Posterior cingulate gyrus (tissue), 11 donors: ENCODE measurements around the gene GBP2.

Experiments used
- DNase-seq, 10 donors: peaks; one replicate each; pipeline versions ENCODE4 v3.0.0 to v3.0.0-alpha.2; 2020 to 2021; ENCODE audit warnings: mixed read lengths in 3 of 10
- intact Hi-C: fragments of 100-400 bp; cut with DNase I; formaldehyde crosslinking; loops from one replicate; pipeline ENCODE4 v1.15.1; 2023

Gene GBP2, protein sequence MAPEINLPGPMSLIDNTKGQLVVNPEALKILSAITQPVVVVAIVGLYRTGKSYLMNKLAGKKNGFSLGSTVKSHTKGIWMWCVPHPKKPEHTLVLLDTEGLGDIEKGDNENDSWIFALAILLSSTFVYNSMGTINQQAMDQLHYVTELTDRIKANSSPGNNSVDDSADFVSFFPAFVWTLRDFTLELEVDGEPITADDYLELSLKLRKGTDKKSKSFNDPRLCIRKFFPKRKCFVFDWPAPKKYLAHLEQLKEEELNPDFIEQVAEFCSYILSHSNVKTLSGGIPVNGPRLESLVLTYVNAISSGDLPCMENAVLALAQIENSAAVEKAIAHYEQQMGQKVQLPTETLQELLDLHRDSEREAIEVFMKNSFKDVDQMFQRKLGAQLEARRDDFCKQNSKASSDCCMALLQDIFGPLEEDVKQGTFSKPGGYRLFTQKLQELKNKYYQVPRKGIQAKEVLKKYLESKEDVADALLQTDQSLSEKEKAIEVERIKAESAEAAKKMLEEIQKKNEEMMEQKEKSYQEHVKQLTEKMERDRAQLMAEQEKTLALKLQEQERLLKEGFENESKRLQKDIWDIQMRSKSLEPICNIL

DNA sequence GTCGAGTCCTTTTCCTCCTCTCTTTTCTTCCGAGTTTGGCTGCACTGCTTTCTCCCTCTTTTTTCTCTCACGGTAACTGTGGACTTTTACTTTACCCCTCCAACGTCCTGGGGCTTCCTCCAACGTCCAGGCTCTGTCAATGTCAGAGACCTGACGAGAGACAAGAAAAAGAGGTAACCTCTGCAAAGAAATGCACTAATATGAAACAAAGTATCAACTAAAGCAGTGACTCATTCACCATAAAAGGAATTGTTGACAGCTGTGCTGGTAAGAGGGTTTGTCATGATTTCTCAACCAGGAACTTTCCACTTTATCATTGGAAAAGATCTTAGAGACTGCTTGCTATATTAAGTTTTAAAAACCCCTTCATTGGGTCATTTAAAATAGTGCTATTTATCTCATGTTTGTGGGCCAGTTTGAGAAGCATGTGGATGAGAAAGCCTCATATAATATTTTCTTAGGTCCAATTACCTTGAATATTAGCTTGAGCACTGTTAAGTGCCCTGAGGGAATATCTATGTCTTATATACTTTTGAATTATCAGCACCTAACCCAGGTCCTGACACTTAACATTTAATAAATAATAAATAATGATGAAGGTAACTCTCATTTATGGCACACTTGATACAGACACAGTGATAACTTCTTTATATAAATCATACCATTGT, at the start of gene GBP2:
Gene GBP2 (minus strand): TSS at position 202 of the 668 bp plus-strand sequence. CDS start 4,148 bp downstream, outside the sequence.
- intact Hi-C loops, result no loop called here
- no peak for DNase-seq

DNA sequence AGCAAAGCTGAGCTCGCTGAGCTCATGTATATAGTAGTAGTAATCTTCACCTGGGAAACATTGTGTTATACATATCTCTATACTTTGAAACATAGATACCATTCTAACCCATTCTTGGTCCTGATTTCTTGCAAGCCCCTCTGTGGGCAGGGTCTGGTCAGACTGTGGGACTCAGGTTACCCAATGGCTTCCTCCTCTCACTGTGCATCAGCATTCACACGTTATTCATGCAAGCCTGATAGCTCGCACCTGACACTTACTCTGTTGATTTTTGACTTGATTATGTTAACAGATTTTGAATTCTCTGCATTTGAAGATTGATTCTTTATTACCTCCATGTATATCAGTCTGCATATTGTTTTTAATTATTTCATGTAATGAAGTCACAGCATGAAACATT, 48.6 kb upstream of the GBP2 start:
- DNase-seq, result no peak
- intact Hi-C loops, result no loop called here

DNA sequence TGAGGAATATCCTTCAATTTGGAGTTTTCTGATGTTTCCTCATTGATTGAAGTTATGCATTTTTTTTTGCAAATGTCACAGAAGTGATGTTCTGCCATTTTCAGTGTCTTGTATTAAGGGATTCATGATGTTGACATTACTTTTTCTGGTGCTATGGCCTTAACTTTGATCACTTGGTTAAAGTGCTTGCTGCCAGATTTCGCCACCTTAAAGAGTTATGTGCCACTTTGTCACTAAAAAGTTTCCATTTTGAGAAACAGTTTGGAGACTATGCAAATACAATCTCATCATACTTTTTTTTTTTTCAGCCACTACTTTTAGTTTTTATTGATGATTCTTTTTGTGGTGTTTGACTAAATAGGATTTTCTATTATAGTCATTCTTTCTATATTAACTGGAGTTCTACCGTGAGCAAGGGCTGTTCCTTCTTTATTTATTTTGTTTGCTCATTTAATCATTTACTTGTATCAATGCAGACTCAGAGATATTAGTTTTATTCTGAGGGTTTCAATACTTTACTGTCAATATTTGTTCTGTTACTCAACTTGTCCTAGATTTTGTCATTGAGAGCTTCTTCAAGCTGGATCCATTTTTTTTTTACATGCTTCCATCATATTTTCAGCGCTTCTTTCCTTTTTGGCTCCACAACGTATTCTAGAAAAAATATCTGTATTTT, 46.7 kb upstream of the GBP2 start:
- no peak for DNase-seq
- intact Hi-C loops, result no loop called here

DNA sequence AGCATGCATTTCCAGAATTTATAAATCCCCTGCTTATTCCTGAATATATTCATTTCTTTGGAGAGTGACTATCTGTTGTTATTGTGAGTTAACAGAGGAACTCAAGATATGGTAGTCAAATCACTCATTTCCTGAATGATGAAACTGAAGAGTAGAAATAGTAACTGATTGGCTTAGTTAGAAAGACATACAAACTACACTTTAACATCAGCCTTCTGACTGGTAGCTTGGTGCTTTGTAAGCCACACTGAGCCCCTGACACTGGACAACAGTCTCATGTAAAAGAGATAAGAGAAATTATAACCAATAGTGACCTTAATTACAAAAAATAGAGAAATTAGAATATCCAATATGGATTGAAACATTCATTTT, 45.1 kb upstream of the GBP2 start:
- DNase-seq, result no peak

DNA sequence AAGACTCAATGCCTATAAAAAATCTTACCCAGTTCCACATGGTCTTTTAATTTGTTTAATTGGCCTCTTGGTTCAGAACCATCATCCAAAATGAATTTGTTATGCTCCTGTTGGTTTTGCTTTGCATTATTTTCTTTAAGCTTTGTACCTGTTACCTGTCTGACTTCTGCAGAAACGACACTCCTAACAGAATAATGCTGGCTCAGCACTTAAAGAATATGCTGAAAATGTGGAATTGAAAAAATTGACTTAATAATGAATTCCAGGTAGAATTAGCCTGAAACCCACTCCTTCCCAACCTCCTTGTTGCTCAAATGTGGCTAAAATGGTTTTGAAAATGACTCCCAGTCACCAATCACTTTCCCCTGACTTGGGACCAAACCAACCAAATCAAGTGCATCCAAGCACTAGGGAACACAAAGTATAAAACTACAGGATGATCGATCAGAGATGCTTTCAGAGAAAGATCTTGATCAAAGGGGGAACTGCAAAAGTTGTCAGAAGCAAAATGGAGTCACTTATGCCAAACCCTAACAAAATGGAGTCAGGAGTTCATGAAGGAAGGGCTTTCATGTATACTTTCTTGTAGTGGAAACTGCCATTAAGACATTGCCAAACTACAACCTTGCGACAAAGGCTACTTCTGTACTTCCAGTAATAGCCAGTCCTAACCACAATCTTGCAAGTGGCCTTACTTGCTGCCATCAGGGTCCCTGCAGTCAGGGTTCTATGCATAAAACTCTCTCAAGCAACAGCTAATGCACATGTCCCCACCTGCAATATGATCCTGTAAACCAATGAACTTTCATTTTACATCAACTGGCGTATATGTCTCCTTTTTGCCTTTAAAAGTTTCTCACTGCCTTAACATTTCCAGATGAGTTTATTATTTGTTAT, 44.5 kb upstream of the GBP2 start:
- no peak for DNase-seq
- intact Hi-C loops, result no loop called here

More for the DNA sequence above, 45.1 kb upstream of the GBP2 start:
- intact Hi-C loops, result no loop called here

DNA sequence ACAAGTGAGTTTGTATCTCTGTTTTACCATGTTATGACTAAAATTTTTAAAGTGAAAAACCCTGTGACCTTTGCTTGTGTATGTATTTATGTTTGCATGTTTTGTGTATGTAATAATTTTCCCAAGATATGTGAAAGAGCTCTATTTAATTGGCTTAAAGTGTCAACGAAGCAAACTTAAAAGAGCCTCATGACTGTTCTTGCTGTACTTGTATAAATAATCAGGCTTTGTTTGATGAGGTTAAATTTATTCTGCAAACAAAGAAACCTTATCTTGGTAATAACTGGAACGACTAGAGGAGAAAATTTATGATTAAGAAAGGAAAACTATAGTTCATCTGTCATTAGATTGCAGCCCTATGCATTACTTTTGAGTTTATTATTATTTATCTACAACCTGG, 43.3 kb upstream of the GBP2 start:
- intact Hi-C loops, result no loop called here

DNA sequence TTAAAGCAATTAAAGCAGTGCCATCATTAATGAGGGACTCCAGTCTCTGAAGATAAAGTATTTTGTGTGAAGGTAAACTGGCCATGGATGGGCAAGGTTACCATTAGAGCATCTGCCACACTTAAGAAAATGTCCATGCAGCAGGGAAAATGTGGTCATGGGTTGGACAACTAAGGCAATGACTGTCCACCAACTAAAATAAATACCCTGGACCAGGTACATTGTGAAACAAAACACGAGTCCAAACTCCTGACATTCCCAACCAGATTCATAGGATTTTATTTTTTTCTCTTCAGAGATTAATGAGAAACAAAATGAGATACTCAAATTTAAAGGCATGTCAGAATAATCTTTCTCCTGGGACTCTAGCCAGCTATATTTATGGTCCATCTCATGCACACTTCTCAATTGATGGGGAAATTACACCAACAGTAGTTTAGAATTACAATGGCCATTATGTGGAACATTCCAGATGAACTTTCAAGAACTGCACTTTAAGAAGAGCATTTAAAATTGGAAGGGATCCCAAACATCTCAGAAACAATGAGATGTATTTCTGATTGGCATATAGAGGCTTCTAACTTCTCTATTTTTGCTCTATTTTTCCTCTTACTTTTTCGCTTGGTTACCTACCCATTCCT, 41.8 kb upstream of the GBP2 start:
- DNase-seq, result no peak
- intact Hi-C loops, result no loop called here

More for the DNA sequence above, 43.3 kb upstream of the GBP2 start:
- DNase-seq, result no peak

DNA sequence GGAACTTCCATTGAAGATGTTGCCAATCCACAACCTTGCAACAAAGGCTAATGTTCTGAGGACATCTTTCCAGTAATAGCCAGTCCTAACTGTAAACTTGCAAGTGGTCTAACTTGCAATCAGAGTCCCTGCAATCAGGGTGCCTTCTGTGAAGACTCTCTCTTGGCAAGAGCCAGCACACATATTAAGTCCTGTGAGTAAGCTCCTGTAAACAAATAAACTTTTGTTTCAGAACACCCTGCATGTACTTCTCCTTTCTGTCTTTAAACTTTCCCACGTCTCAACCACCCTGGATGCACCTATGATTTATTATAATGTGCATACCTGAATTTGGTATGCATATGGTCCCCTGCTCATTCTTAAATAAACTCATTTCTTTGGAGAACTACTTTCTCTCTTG, 40.8 kb upstream of the GBP2 start:
- intact Hi-C loops, result no loop called here
- DNase-seq, result no peak

DNA sequence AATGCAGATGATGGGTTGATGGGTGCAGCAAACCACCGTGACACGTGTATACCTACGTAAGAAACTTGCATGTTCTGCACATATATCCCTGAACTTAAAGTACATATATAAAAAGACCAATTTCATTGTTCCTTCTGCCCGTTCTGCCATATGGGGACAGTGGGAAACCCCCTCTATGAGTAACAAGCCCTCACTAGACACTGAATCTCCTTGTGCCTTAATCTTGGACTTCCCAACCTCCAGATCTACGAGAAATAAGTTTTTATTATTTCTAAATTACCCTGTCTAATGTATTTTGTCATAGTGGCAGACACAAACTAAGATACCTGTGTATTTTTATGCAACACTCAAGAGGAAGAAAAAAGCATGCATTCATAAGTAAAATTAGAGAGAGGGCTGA, 39.9 kb upstream of the GBP2 start:
- DNase-seq, result no peak
- intact Hi-C loops, result no loop called here

DNA sequence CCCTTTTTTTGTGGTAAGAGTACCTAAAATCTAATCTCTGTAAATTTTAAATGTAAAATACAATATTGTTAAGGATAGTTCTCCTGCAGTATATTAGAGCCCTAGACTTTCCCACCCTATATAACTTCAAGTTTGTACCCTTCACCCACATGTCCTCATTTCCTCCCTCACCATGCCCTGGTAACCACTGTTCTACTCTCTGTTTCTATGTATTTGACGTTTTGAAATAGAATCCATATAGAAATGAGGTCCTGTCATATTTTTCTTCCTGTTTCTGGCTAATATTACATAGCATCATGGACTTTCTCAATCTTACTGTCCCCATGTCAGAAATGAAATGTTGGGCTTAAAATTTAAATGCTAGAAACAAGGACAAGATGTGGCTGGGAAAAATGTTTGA, 25.1 kb upstream of the GBP2 start:
- intact Hi-C loops, result no loop called here
- DNase-seq, result no peak

DNA sequence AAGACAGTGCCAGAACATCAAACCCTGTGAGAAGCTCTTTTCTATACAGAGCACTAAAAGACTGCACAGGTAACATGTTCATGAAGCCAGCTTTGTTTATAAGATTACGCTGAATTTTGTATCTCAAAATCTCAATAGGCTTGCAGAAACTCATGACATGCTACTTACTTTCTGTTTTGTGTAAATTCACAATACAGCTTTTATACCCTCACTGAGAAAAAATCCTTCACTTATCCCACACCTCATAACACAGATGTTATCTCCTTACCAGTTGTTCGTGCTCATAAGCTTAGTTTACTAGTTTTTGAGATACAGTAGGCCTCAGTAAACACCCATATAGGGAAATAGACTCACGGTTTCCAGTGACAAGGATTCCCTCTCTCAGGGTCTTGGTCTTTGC, 24.1 kb upstream of the GBP2 start:
- no peak for DNase-seq
- intact Hi-C loops, result no loop called here

DNA sequence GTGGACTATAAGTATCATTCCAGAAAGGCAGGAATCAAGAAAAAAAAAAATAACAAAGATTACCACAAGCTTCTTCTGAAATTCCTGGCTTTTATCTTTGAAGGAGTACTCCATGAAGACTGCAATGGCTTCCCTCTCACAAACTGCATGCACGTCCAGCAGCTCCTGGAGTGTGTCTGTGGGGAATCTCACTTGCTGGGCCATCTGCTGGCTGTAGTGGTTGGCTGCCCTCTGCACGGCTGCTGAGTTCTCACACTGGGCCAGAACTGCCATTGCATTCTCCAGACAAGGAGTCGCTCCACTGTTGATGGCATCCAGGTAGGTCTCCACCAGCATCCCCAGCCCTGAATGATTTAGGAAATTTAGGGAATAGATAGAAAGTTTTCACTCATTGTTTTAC, 23.3 kb upstream of the GBP2 start:
- peak in 6 of 10 donors; percentile 14 to 86 (median 48) for DNase-seq
- intact Hi-C loops, result no loop called here

DNA sequence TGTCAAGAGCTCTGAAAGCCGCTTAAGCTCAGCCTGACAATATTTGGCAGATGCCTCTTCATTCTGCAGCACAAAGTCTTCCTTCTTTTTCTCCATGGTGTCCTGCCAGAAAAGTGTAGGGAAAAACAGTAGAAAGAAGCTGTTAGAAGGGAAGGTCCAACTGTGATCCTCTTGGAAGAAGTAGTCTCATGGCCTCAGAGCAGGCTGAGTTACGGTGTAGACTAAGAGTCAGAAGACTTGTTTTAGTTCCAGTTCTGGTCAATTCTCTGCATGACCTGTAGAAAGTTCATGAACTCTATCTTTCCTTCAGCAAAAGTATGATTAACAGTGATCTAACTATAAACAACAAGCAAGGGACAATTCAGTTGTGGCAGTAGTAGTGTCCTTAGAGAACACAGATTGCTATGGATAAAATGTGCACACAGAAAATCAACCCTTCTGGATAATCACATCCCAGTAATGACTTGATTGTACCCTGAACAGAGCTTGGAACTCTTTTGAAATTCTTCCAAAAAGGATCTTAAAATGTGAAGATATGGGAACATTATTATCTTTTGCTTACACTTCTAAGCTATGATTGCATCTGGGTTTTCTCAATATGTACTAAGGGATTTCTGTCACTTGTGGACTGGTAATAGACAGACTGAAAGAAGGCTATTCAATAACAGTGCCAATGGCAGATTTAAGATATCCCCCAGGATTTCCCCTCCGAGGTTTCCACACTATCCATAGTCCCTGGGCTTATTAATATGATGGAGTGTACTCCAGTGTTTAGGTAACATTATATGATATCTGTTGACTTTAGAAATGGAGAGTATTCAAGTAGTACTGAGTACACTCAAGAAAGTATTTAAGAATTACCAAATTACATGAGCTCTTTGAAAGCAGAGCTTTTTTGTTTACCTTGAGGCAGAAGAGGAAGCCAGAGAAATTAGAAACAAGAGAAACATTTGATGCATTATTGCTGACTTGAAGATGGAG, 22.1 kb upstream of the GBP2 start:
- no peak for DNase-seq
- intact Hi-C loops, result no loop called here

DNA sequence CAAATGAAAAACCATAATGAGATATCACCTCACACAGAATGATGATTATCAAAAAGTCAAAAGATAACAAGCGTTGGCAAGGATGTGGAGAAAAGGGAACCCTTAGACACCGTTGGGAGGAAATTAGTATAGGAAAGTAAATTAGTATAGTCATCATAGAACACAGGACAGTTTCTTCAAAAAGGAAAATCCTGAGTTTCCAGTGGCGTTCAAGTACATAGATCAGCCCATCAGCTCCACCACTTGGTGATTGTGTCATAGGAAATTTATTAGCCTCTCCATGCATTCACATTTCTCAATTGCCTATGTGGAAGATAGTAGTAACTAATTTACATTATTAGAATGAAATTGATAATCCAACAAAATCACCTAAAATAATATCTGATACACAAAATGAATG, 20.8 kb upstream of the GBP2 start:
- intact Hi-C loops, result no loop called here
- DNase-seq, result no peak

DNA sequence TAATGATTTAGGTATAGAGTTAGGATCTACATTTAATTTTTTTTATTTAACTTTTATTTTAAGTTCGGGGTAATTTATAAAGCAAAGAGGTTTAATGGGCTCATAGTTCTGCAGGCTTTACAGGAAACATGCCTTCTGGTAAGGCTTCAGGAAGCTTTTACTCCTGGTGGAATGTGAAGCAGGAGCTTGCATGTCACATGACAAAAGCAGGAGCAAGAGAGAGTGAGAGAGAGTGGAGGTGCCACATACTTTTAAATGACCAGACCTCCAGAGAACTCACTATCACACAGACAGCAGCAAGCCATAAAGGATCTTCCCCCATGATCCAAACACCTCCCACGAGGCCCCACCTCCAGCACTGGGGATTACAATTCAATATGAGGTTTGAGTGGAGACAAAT, 17.6 kb upstream of the GBP2 start:
- intact Hi-C loops, result no loop called here

DNA sequence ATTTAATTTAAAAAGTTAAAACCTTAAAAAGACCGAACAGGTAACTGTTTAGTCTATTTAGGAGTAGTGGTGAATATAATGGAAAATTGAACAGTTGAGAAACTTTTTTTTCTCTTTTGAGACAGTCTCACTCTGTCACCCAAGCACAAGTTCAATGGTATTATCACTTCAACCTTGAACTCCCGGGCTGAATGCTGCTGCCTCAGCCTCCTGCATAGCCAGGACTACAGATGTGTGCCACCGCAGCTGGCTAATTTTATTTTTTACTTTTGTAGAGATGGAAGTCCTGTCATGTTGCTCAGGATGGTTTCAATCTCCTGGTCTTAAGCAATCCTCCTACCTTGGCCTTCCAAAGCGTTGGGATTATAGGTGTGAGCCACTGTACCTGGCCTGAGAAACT, 16.2 kb upstream of the GBP2 start:
- DNase-seq, result no peak
- intact Hi-C loops, result no loop called here

More for the DNA sequence above, 17.6 kb upstream of the GBP2 start:
- DNase-seq, result no peak

DNA sequence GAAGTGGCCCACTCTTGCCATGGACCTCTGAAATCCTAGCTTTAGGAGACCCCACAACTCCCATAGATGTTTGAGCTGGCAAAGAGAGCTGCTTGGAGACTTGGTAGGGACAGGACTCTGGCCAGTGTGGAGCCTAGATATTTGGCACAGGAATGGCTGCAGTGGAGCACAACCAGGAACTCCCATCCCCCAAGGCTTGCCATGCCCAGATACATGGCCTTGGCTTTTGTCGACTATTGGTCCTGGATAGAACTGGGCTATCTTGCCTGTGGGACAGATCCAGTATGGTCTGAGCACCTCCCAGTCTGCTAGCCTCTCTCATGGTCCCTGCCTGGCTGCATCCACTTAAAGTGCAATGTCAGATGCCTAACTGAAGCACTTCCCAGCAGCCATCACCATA, 7.8 kb upstream of the GBP2 start:
- intact Hi-C loops, result no loop called here
- DNase-seq, result peak in 1 of 10 donors; percentile 24

DNA sequence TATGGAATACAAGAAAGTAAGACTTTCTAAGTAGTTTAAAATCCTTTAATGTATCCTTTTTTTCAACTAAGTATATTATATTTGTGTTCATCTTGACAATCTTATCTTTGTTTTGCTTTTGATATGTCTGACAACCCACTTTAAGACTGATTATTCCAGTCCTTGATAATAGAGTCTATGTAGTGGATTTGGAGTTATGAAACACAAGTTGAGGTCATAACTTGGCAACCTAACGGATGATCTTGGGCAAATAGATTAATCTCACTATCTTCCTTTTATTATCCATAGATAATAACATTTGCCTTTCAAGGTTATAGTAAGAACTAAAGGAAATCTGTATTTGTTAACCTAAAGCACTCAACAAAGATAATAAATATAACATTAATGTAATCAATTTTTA, 4.8 kb upstream of the GBP2 start:
- no peak for DNase-seq
- intact Hi-C loops, result no loop called here

DNA sequence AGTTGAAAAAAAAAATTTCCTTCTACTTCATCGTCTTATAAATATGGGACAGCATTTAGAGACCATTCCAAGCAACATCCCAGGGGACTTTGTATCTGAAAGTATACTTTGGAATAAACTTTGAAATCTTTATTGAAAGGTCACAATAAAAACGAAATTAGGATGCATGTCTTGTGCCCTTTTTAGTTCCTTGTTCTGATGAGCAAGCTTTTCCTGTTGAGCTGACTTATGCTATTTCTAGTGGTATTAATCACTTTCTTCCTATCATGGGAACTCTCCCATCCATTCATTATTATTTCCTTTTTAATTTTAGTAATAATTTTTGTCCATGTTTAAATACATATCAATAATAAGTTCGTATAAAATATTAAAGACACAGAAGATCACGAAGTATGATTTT, 4.0 kb upstream of the GBP2 start:
- intact Hi-C loops, result no loop called here
- DNase-seq, result no peak
